ENCODE data around the gene NUP133. TPM values are rescaled to one million over a fixed set of nuclear protein-coding genes. Genes with fewer than 3 reads are reported as not detected.

NUP133 gene
- total RNA-seq, 1 donor from 2014 or later: 53.5 TPM

DNA sequence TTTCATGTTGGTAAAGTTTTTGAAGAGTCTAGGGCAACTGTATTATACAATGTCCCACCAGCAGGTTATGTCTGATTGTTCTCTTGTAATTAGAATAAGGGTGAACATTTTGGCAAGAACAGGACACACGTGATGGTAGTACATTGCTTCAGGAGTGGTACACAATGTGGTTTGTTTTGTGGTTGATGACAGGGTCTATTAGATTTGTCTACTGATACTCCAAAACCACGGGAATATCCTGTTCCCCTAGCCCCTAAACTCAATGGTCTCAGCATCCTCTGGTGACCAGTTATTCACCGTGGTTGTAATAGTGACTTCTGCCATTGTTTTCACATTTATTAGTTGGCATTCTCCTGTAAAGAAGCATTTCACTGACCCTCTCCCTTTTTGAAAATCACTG is 52.1 kb downstream of the NUP133 start:
- Mint-ChIP-seq H3K27me3 (ENCODE audit: unreplicated experiment) (no peaks in the 10 kb centered on the region), H3K4me1 (ENCODE audit: unreplicated experiment) (no peaks in the 10 kb centered on the region), H3K9me3 (ENCODE audit: unreplicated experiment) (no peaks in the 10 kb centered on the region), H3K27ac (ENCODE audit: unreplicated experiment) (no peak overlapping the region), H3K4me3 (ENCODE audit: unreplicated experiment) (no peak overlapping the region), H3K36me3 (ENCODE audit: low read depth, unreplicated experiment) (peaks cover 15% of the 10 kb centered on the region)
- TF ChIP-seq, protein P1, sequence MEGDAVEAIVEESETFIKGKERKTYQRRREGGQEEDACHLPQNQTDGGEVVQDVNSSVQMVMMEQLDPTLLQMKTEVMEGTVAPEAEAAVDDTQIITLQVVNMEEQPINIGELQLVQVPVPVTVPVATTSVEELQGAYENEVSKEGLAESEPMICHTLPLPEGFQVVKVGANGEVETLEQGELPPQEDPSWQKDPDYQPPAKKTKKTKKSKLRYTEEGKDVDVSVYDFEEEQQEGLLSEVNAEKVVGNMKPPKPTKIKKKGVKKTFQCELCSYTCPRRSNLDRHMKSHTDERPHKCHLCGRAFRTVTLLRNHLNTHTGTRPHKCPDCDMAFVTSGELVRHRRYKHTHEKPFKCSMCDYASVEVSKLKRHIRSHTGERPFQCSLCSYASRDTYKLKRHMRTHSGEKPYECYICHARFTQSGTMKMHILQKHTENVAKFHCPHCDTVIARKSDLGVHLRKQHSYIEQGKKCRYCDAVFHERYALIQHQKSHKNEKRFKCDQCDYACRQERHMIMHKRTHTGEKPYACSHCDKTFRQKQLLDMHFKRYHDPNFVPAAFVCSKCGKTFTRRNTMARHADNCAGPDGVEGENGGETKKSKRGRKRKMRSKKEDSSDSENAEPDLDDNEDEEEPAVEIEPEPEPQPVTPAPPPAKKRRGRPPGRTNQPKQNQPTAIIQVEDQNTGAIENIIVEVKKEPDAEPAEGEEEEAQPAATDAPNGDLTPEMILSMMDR (IDR thresholded peaks at IDR 0.05; ENCODE audit: unreplicated experiment): no peak
- no peak for DNase-seq (ENCODE audit: low spot score)

DNA sequence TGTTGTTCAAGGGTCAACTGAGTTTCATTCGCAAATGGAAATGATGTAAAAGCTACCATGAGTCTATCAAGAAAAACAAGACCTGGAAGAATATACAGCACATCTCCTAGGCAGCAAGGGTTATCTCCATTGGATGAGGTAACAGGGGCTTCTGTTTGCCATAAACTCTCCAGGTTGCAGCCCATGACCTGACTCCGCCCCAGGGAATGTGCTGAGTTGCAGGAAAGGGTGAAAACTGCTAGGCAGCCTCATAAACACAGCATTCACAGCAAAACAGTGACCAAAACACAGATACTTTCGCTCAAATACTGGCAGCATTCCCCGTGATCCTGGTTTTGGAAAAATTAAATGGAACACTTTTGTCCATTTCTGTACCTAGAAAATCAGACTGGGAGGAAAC is 54.1 kb downstream of the NUP133 start:
- peaks cover 5% of the 10 kb centered on the region for H3K36me3 Mint-ChIP-seq (ENCODE audit: low read depth, unreplicated experiment)
- H3K4me3 Mint-ChIP-seq (ENCODE audit: unreplicated experiment): no peak overlapping the region
- DNase-seq (ENCODE audit: low spot score): no peak
- H3K27me3 Mint-ChIP-seq (ENCODE audit: unreplicated experiment): no peaks in the 10 kb centered on the region
- no peaks in the 10 kb centered on the region for H3K4me1 Mint-ChIP-seq (ENCODE audit: unreplicated experiment)
- H3K27ac Mint-ChIP-seq (ENCODE audit: unreplicated experiment): no peak overlapping the region
- TF ChIP-seq, protein P1 (IDR thresholded peaks at IDR 0.05; ENCODE audit: unreplicated experiment): no peak
- H3K9me3 Mint-ChIP-seq (ENCODE audit: unreplicated experiment): no peaks in the 10 kb centered on the region

DNA sequence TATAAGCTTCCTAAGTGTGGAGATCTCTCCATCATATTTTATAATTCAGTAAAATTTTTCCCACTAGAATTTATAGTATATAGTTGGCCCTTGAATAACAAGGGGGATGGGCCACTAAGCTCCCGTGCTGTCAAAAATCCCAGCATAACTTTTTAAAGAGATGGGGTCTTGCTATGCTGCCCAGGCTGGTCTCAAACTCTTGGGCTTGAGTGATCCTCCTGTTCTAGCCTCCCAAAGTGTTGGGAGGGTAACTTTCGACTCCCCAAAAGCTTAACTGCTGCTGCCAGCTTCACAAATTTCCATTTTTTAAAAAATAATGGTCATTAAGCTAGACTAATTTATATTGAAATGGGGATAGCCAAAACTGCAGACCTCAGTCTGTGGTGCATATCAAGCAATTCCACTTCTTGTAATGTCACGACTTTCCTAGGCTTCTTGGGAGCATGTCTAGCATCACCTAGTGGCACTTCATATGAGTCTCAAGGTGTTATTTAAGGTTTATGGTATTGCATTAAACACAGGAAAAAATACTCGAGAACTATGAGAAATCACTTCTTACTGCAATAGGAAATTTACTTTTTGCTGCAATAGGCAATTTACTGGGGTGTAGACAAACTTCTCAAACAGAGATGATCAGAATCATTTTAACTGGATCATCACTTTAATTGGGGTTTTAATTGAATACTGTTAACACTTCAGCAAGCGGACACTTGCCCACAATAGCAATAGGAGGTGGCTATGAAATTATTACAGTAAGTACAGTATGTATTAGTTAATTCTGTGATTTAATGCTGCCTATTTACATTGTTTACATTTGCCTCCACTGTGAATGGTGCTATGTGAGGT is 55.0 kb downstream of the NUP133 start:
- no peaks in the 10 kb centered on the region for H3K4me1 Mint-ChIP-seq (ENCODE audit: unreplicated experiment)
- no peak for DNase-seq (ENCODE audit: low spot score)
- no peaks in the 10 kb centered on the region for H3K27me3 Mint-ChIP-seq (ENCODE audit: unreplicated experiment)
- no peak overlapping the region for H3K4me3 Mint-ChIP-seq (ENCODE audit: unreplicated experiment)
- H3K27ac Mint-ChIP-seq (ENCODE audit: unreplicated experiment): no peak overlapping the region
- no peaks in the 10 kb centered on the region for H3K9me3 Mint-ChIP-seq (ENCODE audit: unreplicated experiment)
- peaks cover 11% of the 10 kb centered on the region for H3K36me3 Mint-ChIP-seq (ENCODE audit: low read depth, unreplicated experiment)
- TF ChIP-seq, protein P1 (IDR thresholded peaks at IDR 0.05; ENCODE audit: unreplicated experiment): no peak

DNA sequence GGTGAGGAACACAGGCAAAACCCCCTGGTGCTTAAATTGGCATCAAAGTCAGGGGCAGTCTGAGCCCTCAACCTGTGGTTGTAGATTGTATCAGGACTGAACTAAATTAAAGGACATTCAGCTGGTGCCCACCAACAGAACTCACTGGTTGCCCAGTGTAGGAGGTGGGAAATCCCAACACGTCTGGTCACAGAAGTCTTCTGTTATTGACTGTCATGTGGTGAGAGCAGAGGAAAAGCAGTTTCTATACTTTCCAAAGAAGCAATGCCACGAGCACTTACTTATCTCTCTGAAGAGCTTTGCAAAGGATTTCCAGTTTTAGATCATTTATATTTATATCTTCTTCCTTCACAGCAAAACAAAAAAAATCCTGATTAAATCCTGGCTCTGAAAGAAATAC is 59.3 kb downstream of the NUP133 start:
- no peaks in the 10 kb centered on the region for H3K27me3 Mint-ChIP-seq (ENCODE audit: unreplicated experiment)
- H3K36me3 Mint-ChIP-seq (ENCODE audit: low read depth, unreplicated experiment): peaks cover 14% of the 10 kb centered on the region
- no peaks in the 10 kb centered on the region for H3K9me3 Mint-ChIP-seq (ENCODE audit: unreplicated experiment)

DNA sequence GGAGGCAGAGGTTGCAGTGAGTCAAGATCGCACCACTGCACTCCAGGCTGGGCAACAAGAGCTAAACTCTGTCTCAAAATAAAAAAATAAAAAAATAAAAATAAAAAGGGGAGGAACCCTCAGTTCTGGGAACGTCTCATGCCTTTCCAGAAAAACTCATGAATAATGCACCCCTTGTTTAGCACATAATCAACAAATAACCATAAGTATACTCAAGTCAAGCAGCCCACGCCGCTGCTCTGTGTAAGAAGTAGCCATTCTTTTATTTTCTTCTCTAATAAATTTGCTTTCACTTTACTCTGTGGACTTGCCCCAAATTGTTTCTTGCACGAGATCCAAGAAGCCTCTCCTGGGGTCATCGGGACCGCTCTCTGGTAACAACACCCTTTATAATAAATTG is 59.8 kb downstream of the NUP133 start:
- Mint-ChIP-seq H3K9me3 (ENCODE audit: unreplicated experiment) (no peaks in the 10 kb centered on the region), H3K4me1 (ENCODE audit: unreplicated experiment) (no peaks in the 10 kb centered on the region), H3K36me3 (ENCODE audit: low read depth, unreplicated experiment) (peaks cover 14% of the 10 kb centered on the region), H3K27me3 (ENCODE audit: unreplicated experiment) (no peaks in the 10 kb centered on the region), H3K27ac (ENCODE audit: unreplicated experiment) (peak overlapping the region; percentile 13), H3K4me3 (ENCODE audit: unreplicated experiment) (no peak overlapping the region)
- TF ChIP-seq, protein P1 (IDR thresholded peaks at IDR 0.05; ENCODE audit: unreplicated experiment): no peak
- no peak for DNase-seq (ENCODE audit: low spot score)

More for the DNA sequence above, 59.3 kb downstream of the NUP133 start:
- no peak overlapping the region for H3K27ac Mint-ChIP-seq (ENCODE audit: unreplicated experiment)
- TF ChIP-seq, protein P1 (IDR thresholded peaks at IDR 0.05; ENCODE audit: unreplicated experiment): no peak
- H3K4me3 Mint-ChIP-seq (ENCODE audit: unreplicated experiment): no peak overlapping the region
- DNase-seq (ENCODE audit: low spot score): no peak
- H3K4me1 Mint-ChIP-seq (ENCODE audit: unreplicated experiment): no peaks in the 10 kb centered on the region

Measured in endothelial cell (in vitro differentiated cells).